ENCODE data around the gene ATP2B3. TPM values are rescaled to one million over a fixed set of nuclear protein-coding genes. Genes with fewer than 3 reads are reported as not detected.

ATP2B3 gene
- total and polyA plus RNA-seq, 2 experiments from 2014 or later: 0.17 TPM; not detected in 1

GRCh38 chrX:153505361-153505760 lies 12.1 kb upstream of the ATP2B3 start (continued):
- TF ChIP-seq, protein P1, sequence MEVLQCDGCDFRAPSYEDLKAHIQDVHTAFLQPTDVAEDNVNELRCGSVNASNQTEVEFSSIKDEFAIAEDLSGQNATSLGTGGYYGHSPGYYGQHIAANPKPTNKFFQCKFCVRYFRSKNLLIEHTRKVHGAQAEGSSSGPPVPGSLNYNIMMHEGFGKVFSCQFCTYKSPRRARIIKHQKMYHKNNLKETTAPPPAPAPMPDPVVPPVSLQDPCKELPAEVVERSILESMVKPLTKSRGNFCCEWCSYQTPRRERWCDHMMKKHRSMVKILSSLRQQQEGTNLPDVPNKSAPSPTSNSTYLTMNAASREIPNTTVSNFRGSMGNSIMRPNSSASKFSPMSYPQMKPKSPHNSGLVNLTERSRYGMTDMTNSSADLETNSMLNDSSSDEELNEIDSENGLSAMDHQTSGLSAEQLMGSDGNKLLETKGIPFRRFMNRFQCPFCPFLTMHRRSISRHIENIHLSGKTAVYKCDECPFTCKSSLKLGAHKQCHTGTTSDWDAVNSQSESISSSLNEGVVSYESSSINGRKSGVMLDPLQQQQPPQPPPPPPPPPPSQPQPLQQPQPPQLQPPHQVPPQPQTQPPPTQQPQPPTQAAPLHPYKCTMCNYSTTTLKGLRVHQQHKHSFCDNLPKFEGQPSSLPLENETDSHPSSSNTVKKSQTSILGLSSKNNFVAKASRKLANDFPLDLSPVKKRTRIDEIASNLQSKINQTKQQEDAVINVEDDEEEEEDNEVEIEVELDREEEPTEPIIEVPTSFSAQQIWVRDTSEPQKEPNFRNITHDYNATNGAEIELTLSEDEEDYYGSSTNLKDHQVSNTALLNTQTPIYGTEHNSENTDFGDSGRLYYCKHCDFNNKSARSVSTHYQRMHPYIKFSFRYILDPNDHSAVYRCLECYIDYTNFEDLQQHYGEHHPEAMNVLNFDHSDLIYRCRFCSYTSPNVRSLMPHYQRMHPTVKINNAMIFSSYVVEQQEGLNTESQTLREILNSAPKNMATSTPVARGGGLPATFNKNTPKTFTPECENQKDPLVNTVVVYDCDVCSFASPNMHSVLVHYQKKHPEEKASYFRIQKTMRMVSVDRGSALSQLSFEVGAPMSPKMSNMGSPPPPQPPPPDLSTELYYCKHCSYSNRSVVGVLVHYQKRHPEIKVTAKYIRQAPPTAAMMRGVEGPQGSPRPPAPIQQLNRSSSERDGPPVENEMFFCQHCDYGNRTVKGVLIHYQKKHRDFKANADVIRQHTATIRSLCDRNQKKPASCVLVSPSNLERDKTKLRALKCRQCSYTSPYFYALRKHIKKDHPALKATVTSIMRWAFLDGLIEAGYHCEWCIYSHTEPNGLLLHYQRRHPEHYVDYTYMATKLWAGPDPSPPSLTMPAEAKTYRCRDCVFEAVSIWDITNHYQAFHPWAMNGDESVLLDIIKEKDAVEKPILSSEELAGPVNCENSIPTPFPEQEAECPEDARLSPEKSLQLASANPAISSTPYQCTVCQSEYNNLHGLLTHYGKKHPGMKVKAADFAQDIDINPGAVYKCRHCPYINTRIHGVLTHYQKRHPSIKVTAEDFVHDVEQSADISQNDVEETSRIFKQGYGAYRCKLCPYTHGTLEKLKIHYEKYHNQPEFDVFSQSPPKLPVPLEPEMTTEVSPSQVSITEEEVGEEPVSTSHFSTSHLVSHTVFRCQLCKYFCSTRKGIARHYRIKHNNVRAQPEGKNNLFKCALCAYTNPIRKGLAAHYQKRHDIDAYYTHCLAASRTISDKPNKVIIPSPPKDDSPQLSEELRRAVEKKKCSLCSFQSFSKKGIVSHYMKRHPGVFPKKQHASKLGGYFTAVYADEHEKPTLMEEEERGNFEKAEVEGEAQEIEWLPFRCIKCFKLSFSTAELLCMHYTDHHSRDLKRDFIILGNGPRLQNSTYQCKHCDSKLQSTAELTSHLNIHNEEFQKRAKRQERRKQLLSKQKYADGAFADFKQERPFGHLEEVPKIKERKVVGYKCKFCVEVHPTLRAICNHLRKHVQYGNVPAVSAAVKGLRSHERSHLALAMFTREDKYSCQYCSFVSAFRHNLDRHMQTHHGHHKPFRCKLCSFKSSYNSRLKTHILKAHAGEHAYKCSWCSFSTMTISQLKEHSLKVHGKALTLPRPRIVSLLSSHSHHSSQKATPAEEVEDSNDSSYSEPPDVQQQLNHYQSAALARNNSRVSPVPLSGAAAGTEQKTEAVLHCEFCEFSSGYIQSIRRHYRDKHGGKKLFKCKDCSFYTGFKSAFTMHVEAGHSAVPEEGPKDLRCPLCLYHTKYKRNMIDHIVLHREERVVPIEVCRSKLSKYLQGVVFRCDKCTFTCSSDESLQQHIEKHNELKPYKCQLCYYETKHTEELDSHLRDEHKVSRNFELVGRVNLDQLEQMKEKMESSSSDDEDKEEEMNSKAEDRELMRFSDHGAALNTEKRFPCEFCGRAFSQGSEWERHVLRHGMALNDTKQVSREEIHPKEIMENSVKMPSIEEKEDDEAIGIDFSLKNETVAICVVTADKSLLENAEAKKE (CRISPR knock-in tag; IDR thresholded peaks at IDR 0.05): no peak
- no peak for TF ChIP-seq JUNB (IDR thresholded peaks at IDR 0.05; ENCODE audit: unreplicated experiment)
- no peak for TF ChIP-seq STAT1 (IDR thresholded peaks at IDR 0.05; ENCODE audit: unreplicated experiment)
- TF ChIP-seq EZH2phosphoT487 (IDR thresholded peaks at IDR 0.05; ENCODE audit: unreplicated experiment): no peak

GRCh38 chrX:153507484-153508178 lies 9.8 kb upstream of the ATP2B3 start:
- TF ChIP-seq ZNF331 (CRISPR knock-in tag; IDR thresholded peaks at IDR 0.05; ENCODE audit: low read depth) (no peak), POLR2AphosphoS5 (IDR thresholded peaks at IDR 0.05; ENCODE audit: low read depth) (no peak), REST (IDR thresholded peaks at IDR 0.05; ENCODE audit: unreplicated experiment) (no peak)
- TF ChIP-seq, protein P2, sequence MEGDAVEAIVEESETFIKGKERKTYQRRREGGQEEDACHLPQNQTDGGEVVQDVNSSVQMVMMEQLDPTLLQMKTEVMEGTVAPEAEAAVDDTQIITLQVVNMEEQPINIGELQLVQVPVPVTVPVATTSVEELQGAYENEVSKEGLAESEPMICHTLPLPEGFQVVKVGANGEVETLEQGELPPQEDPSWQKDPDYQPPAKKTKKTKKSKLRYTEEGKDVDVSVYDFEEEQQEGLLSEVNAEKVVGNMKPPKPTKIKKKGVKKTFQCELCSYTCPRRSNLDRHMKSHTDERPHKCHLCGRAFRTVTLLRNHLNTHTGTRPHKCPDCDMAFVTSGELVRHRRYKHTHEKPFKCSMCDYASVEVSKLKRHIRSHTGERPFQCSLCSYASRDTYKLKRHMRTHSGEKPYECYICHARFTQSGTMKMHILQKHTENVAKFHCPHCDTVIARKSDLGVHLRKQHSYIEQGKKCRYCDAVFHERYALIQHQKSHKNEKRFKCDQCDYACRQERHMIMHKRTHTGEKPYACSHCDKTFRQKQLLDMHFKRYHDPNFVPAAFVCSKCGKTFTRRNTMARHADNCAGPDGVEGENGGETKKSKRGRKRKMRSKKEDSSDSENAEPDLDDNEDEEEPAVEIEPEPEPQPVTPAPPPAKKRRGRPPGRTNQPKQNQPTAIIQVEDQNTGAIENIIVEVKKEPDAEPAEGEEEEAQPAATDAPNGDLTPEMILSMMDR (conservative IDR thresholded peaks at IDR 0.05; ENCODE audit: low read depth in 2 of 2): peak; percentile 59 to 89
- Histone ChIP-seq H3K4me3 (no peak overlapping the region), H3K79me2 (replicated peaks; ENCODE audit: insufficient read depth) (no peaks in the 10 kb centered on the region), H3K4me2 (no peak overlapping the region), H3K9me2 (ENCODE audit: insufficient read depth) (no peaks in the 10 kb centered on the region), H3K27ac (ENCODE audit: low read depth) (no peak overlapping the region), H3K27me3 (ENCODE audit: insufficient read depth) (no peaks in the 10 kb centered on the region), H3K36me3 (ENCODE audit: insufficient read depth) (no peaks in the 10 kb centered on the region), H4K20me1 (replicated peaks; ENCODE audit: insufficient read depth) (no peaks in the 10 kb centered on the region), H3F3A (replicated peaks; ENCODE audit: low read depth) (no peaks in the 10 kb centered on the region), H3K4me1 (ENCODE audit: insufficient read depth) (no peaks in the 10 kb centered on the region), H2AFZ (no peak overlapping the region)
- H3K4me1 Mint-ChIP-seq: no peaks in the 10 kb centered on the region
- ATAC-seq: peak; percentile 97
- no peaks in the 10 kb centered on the region; the same call in 2 of the 3 replicates for H3K9me3 Mint-ChIP-seq
- no peaks in the 10 kb centered on the region for H3K36me3 Mint-ChIP-seq (ENCODE audit: low read depth)
- H3K4me3 Mint-ChIP-seq: no peak overlapping the region
- H3K27ac Mint-ChIP-seq: no peak overlapping the region
- no peaks in the 10 kb centered on the region for H3K27me3 Mint-ChIP-seq (ENCODE audit: insufficient read depth, low read depth, poor library complexity)
- DNase-seq (ENCODE audit: low spot score): peak; percentile 78

All from GM23338 (cell line).